ENCODE measurements around the gene NTM.

Gene NTM

GRCh38 chr11:131902421-131902820, 532.0 kb downstream of the NTM start:
- Histone ChIP-seq H3K4me3 (ENCODE audit: low read depth, low read length) (no peak overlapping the region), H3K4me1 (ENCODE audit: control insufficient read depth, insufficient read depth, low read length) (no peaks in the 10 kb centered on the region), H3K36me3 (ENCODE audit: control insufficient read depth in 2 of 2, insufficient read depth in 1 of 2, low read length in 2 of 2) (no peaks in the 10 kb centered on the region), H3K27ac (ENCODE audit: extremely low read depth, low read depth, low read length) (no peak overlapping the region), H3K9me3 (ENCODE audit: control insufficient read depth, insufficient read depth, low read depth, low read length) (no peaks in the 10 kb centered on the region)
- ChIA-PET POLR2A (no interaction called here), CTCF (no interaction called here)
- no peak for TF ChIP-seq ZNF391 (tag by site-specific recombination; IDR thresholded peaks at IDR 0.05; ENCODE audit: borderline replicate concordance, low read depth)
- TF ChIP-seq ZNF155 (tag by site-specific recombination; IDR thresholded peaks at IDR 0.05), result no peak
- TF ChIP-seq ZBTB6 (tag by site-specific recombination; IDR thresholded peaks at IDR 0.05), result no peak
- TF ChIP-seq, protein P1, sequence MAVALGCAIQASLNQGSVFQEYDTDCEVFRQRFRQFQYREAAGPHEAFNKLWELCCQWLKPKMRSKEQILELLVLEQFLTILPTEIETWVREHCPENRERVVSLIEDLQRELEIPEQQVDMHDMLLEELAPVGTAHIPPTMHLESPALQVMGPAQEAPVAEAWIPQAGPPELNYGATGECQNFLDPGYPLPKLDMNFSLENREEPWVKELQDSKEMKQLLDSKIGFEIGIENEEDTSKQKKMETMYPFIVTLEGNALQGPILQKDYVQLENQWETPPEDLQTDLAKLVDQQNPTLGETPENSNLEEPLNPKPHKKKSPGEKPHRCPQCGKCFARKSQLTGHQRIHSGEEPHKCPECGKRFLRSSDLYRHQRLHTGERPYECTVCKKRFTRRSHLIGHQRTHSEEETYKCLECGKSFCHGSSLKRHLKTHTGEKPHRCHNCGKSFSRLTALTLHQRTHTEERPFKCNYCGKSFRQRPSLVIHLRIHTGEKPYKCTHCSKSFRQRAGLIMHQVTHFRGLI (tag by site-specific recombination; IDR thresholded peaks at IDR 0.05), result no peak
- TF ChIP-seq PRDM1 (tag by site-specific recombination; IDR thresholded peaks at IDR 0.05), result no peak

DNA sequence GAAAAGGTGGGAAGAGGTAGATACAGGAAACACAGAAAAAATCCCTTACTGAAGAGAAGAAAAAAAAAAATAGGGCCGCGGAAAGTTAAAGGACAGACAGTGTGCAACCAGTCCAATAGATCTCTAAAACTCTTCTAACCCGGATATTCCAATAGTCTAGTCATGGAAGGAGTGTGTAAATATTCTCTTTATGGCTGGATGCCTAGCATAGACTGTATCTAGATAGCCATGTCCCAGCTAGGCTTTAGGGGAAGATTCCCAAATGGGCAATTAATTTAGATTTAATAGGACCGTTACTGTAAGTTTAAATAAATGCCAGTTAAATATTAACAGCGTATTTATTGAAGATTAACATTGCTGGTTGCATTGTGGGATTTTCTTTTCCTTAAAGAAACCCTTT, 532.7 kb downstream of the NTM start:
- no peak for TF ChIP-seq TRIM28 (IDR thresholded peaks at IDR 0.05; ENCODE audit: borderline replicate concordance, low read length)
- TF ChIP-seq PRDM2 (tag by site-specific recombination; IDR thresholded peaks at IDR 0.05; ENCODE audit: borderline replicate concordance), result no peak
- TF ChIP-seq ZNF350 (tag by site-specific recombination; IDR thresholded peaks at IDR 0.05), result no peak
- no peak for TF ChIP-seq ZNF426 (tag by site-specific recombination; IDR thresholded peaks at IDR 0.05)
- TF ChIP-seq, protein P2, sequence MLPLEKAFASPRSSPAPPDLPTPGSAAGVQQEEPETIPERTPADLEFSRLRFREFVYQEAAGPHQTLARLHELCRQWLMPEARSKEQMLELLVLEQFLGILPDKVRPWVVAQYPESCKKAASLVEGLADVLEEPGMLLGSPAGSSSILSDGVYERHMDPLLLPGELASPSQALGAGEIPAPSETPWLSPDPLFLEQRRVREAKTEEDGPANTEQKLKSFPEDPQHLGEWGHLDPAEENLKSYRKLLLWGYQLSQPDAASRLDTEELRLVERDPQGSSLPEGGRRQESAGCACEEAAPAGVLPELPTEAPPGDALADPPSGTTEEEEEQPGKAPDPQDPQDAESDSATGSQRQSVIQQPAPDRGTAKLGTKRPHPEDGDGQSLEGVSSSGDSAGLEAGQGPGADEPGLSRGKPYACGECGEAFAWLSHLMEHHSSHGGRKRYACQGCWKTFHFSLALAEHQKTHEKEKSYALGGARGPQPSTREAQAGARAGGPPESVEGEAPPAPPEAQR (tag by site-specific recombination; IDR thresholded peaks at IDR 0.05), result no peak
- no peak for TF ChIP-seq ZNF23 (tag by site-specific recombination; IDR thresholded peaks at IDR 0.05; ENCODE audit: borderline replicate concordance)
- TF ChIP-seq OSR2 (tag by site-specific recombination; IDR thresholded peaks at IDR 0.05), result no peak
- TF ChIP-seq ZNF391 (tag by site-specific recombination; IDR thresholded peaks at IDR 0.05; ENCODE audit: borderline replicate concordance, low read depth), result no peak
- TF ChIP-seq ZNF658 (tag by site-specific recombination; IDR thresholded peaks at IDR 0.05), result no peak
- no peak for TF ChIP-seq ZBTB20 (tag by site-specific recombination; IDR thresholded peaks at IDR 0.05)
- no peak for TF ChIP-seq ELK4 (IDR thresholded peaks at IDR 0.05; ENCODE audit: borderline replicate concordance, low read depth, low read length)
- TF ChIP-seq, protein P1 (tag by site-specific recombination; IDR thresholded peaks at IDR 0.05), result no peak
- no peak for TF ChIP-seq ZNF366 (tag by site-specific recombination; conservative IDR thresholded peaks at IDR 0.05)
- ChIA-PET CTCF (interaction anchor here (0.6 to 2.7 kb wide), 3 partner anchors 8 to 388 kb away, joined by 3 to 8 read pairs (median 3); no protein-coding TSS in a partner anchor), POLR2A (no interaction called here)
- Histone ChIP-seq H3K27ac (ENCODE audit: extremely low read depth, low read depth, low read length) (no peak overlapping the region), H3K4me1 (ENCODE audit: control insufficient read depth, insufficient read depth, low read length) (no peaks in the 10 kb centered on the region), H3K36me3 (ENCODE audit: control insufficient read depth in 2 of 2, insufficient read depth in 1 of 2, low read length in 2 of 2) (no peaks in the 10 kb centered on the region), H3K9me3 (ENCODE audit: control insufficient read depth, insufficient read depth, low read depth, low read length) (no peaks in the 10 kb centered on the region), H3K4me3 (ENCODE audit: low read depth, low read length) (no peak overlapping the region)

All from HEK293 (cell line).